Gastroesophageal sphincter (tissue), 4 donors: ENCODE data around the gene RAPGEF1. TPM values are rescaled to one million over a fixed set of nuclear protein-coding genes. Genes with fewer than 3 reads are reported as not detected.

Experiments used
- ATAC-seq: fragments of 150-250 bp; one replicate; pipeline ENCODE4 v1.9.1; 2016; ENCODE audit warnings: mild to moderate bottlenecking, moderate library complexity
- H3K27ac ChIP-seq, 4 donors: fragments of 200-600 bp; sonication (generic) in 3 of 4; 1 replicate in 3 of 4; 2 replicates in 1 of 4; pipeline ENCODE4 v1.5.1; 2016 to 2019
- H3K27me3 ChIP-seq: fragments of 200-600 bp; sonication (generic); one replicate; pipeline ENCODE4 v1.5.1; 2019
- H3K36me3 ChIP-seq, 2 donors: fragments of 200-600 bp; sonication (generic); one replicate each; pipeline ENCODE4 v1.5.1; 2019; ENCODE audit warnings: control low read depth in 1 of 2
- H3K4me1 ChIP-seq, 3 donors: fragments of 200-600 bp; sonication (generic); 1 replicate in 2 of 3; 2 replicates in 1 of 3; pipeline ENCODE4 v1.5.1; 2016 to 2019; ENCODE audit warnings: control low read depth in 2 of 3
- H3K4me3 ChIP-seq, 2 donors: fragments of 200-600 bp; sonication (generic); one replicate each; pipeline ENCODE4 v1.5.1; 2019; ENCODE audit warnings: mild to moderate bottlenecking in 1 of 2, moderate library complexity in 1 of 2
- H3K9me3 ChIP-seq, 3 donors: fragments of 200-600 bp; sonication (generic); one replicate each; pipeline ENCODE4 v1.5.1; 2017 to 2019; ENCODE audit warnings: control low read depth in 2 of 3
- CTCF ChIP-seq, 4 experiments: fragments of 200-600 bp in 2 of 4; fragments of 450-650 bp in 2 of 4; sonication (generic) in 1 of 4; IDR thresholded peaks; one replicate each; pipeline ENCODE4 v1.5.1; 2017 to 2019; ENCODE audit warnings: antibody characterized with exemption in 4 of 4, mild to moderate bottlenecking in 2 of 4, moderate library complexity in 2 of 4
- EP300 ChIP-seq: sonication (generic); formaldehyde crosslinking; IDR thresholded peaks from one replicate; pipeline ENCODE4 v1.6.1; 2017; ENCODE audit warnings: antibody characterized with exemption, mild to moderate bottlenecking
- POLR2A ChIP-seq, 2 donors: fragments of 450-650 bp; IDR thresholded peaks; one replicate each; pipeline ENCODE4 v1.6.1; 2017; ENCODE audit warnings: antibody characterized with exemption in 2 of 2, mild to moderate bottlenecking in 2 of 2, moderate library complexity in 1 of 2
- POLR2AphosphoS5 ChIP-seq: sonication (generic); formaldehyde crosslinking; IDR thresholded peaks from one replicate; pipeline ENCODE4 v1.6.1; 2017; ENCODE audit warnings: antibody characterized with exemption
- WGBS, 2 donors: methylation state at CpG; one replicate each; pipeline ENCODE4 v1.1.5; 2018; ENCODE audit warnings: low coverage in 1 of 2; 5-methylcytosine and 5-hydroxymethylcytosine counted together
- total RNA-seq, 4 donors: library from RNA; depleted of rRNA; stranded (reverse); fragments of >200 nt; gene quantifications; one replicate each; pipeline ENCODE4 v1.1.0, GENCODE V29; 2016

The RAPGEF1 gene
- total RNA-seq, 4 donors from 2014 or later, result 47.5 to 162 (median 77.6) TPM

DNA sequence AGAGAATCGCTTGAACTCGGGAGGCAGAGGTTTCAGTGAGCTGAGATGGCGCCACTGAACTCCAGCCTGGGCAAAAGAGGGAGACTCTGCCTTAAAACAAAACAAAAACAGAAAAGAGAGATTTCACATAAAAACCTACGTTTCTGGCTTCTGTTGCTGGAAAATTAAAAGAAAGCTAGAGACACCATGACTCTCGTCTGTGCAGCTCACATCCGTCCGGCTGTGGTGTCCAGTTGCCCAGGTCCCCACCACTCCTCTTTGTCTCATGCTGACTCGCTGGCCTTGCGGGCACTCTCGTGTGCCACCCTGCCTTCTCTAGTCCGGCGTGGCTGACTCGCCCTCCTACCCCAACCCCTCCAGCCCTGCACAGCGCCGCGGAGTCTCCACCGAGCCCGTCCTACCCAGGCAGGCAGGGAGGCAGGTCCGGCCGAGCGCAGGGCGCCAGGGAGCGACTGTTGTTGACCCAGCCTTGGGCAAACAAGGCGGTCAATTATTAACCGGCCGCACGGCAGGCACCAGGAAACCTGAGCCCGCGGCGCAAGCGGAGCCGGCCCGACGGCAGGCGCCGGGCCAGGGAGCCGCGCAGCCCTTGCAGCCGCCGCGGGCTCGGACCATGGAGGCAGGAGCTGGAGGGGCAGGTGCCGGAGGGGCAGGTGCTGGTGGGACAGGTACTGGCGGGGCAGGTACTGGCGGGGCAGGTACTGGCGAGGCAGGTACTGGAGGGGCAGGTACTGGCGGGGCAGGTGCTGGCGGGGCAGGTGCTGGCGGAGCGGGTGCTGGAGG, 194.7 kb downstream of the RAPGEF1 start, which contains the start of gene PRRT1B:
PRRT1B (plus strand) TSS at position 521 of the 783 bp plus-strand sequence; CDS start at position 614, 93 bp downstream.
- Histone ChIP-seq H3K27me3 (peaks cover 57% of the 10 kb centered on the region), H3K36me3 (no peaks in the 10 kb centered on the region), H3K4me1 (peaks cover 0 to 21% (median 8%) of the 10 kb centered on the region in 3 donors), H3K27ac (no peak within 1 kb of the TSS), H3K4me3 (peak within 1 kb of the TSS in 1 of 2 donors; percentile 38), H3K9me3 (peaks cover 0 to 30% (median 0%) of the 10 kb centered on the region in 3 donors)
- no peak for ATAC-seq
- 42 to 48% methylated on average over 5 to 12 of the region's 50 CpGs for WGBS, 2 donors
- no peak for TF ChIP-seq POLR2AphosphoS5
- no peak for TF ChIP-seq POLR2A (IDR thresholded peaks at IDR 0.05)
- no peak for TF ChIP-seq CTCF (IDR thresholded peaks at IDR 0.05)

DNA sequence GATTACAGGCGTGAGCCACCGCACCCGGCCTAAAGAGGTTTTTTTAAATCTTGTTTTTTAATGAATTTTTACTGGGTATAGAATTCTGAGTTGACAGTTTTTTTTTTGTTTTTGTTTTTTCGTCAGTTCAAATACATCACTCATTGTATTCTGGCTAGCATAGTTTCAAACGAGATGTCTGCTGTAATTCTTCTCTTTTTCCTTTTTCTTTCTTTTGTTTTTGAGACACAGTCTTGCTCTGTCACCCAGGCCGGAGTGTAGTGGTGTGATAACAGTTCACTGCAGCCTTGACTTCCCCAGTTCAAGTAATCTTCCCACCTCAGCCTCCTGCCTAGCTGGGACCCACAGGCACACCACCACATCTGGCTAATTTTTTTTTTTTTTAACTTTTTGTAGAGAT, 196.7 kb downstream of the RAPGEF1 start:
- peaks cover 39% of the 10 kb centered on the region for H3K27me3 ChIP-seq
- TF ChIP-seq POLR2A (IDR thresholded peaks at IDR 0.05), result no peak
- TF ChIP-seq POLR2AphosphoS5, result no peak
- no peak for TF ChIP-seq EP300
- no peak for TF ChIP-seq CTCF (IDR thresholded peaks at IDR 0.05)
- WGBS, 2 donors, result 80 to 91% methylated on average over 3 to 6 of the region's 6 CpGs
- no peak overlapping the region for H3K4me3 ChIP-seq
- peaks cover 0 to 21% (median 8%) of the 10 kb centered on the region in 3 donors for H3K4me1 ChIP-seq
- peaks cover 0 to 30% (median 0%) of the 10 kb centered on the region in 3 donors for H3K9me3 ChIP-seq
- no peak overlapping the region for H3K27ac ChIP-seq
- ATAC-seq, result no peak
- no peaks in the 10 kb centered on the region for H3K36me3 ChIP-seq

- WGBS, 2 donors, result 74 to 98% methylated on average over 4 to 5 of the region's 7 CpGs
- Histone ChIP-seq H3K4me3 (no peak overlapping the region), H3K27ac (no peak overlapping the region), H3K4me1 (no peaks in the 10 kb centered on the region), H3K27me3 (peaks cover 1% of the 10 kb centered on the region), H3K36me3 (no peaks in the 10 kb centered on the region), H3K9me3 (peaks cover 0 to 27% (median 0%) of the 10 kb centered on the region in 3 donors)
- no peak for ATAC-seq
- TF ChIP-seq POLR2AphosphoS5, result no peak
- TF ChIP-seq POLR2A (IDR thresholded peaks at IDR 0.05), result no peak
- no peak for TF ChIP-seq CTCF (IDR thresholded peaks at IDR 0.05)
- TF ChIP-seq EP300, result no peak
These were observed 200.5 kb downstream of the RAPGEF1 start for GRCh38 chr9:131539223-131539923.

DNA sequence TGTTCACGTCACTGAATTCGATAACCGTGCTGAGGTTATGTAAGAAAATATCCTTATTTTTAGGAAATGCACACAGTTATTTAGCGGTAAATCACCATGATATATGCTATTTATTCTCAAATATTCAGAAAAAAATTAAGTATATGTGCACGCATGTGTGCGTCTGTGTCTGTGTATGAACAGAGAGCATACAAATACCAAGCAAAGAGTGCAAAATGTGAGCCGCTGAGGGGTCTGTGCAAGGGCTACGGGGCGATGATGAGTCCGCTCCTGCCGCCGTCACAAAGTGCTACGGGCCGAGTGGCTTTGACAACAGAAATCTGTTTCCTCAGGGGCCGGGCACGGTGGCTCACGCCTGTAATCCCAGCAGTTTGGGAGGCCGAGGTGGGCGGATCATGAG, 201.9 kb downstream of the RAPGEF1 start:
- no peaks in the 10 kb centered on the region for H3K27me3 ChIP-seq
- WGBS, 2 donors, result 91 to 96% methylated on average over 11 to 13 of the region's 19 CpGs
- H3K4me3 ChIP-seq, result no peak overlapping the region
- H3K4me1 ChIP-seq, result no peaks in the 10 kb centered on the region
- no peak overlapping the region for H3K27ac ChIP-seq
- TF ChIP-seq POLR2AphosphoS5, result no peak
- no peak for TF ChIP-seq CTCF (IDR thresholded peaks at IDR 0.05)
- no peak for TF ChIP-seq POLR2A (IDR thresholded peaks at IDR 0.05)
- TF ChIP-seq EP300, result no peak
- peaks cover 0 to 13% (median 0%) of the 10 kb centered on the region in 3 donors for H3K9me3 ChIP-seq
- ATAC-seq, result no peak
- H3K36me3 ChIP-seq, result no peaks in the 10 kb centered on the region
